ENCODE measurements around the gene TAS2R3. TPM values are rescaled to one million over a fixed set of nuclear protein-coding genes. Genes with fewer than 3 reads are reported as not detected.
A peak's percentile ranks its signal among the peaks of the same experiment; 100 is the strongest.

The TAS2R3 gene
- total RNA-seq, 1 donor, result 1.4 TPM

DNA sequence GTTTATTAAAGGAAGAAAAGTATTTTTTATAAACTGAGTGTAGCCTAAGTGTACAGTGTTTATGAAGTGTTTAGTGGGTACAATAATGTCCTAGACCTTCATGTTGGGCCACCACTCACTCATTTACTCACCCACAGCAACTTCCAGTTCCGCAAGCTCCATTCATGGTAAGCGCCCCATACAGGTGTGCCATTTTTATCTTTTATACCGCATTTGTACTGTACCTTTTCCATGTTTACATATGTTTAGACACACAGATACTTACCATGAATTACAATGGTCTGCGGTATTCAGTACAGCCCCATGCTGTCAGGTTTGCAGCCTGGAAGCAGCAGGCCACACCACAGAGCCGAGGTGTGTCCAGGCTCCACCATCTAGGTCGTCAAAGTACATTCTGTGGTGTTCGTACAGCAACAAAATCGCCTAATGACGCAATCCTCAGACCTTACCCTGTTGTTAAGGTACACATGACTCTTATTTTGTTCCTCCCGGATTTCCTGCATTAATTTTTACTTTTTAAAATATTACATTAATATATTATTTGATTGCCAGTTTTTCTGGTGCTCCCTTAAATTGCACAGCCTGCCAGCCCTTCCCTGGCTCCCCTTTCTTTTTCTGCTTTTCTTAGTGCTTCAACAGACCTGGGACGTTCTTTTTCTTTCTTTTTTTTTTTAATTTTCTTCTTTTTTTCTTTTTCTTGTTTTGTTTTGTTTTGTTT, 26.6 kb upstream of the TAS2R3 start:
- Histone ChIP-seq H3K27ac (ENCODE audit: low read depth, low read length) (peak overlapping the region; percentile 84), H2AFZ (ENCODE audit: low read length) (peak overlapping the region; percentile 99), H3K27me3 (ENCODE audit: insufficient read depth, low read length) (no peaks in the 10 kb centered on the region), H3K4me1 (ENCODE audit: insufficient read depth, low read length) (peaks cover 18% of the 10 kb centered on the region), H4K20me1 (ENCODE audit: insufficient read depth, low read length) (no peaks in the 10 kb centered on the region), H3K79me2 (ENCODE audit: insufficient read depth, low read length) (peaks cover 36% of the 10 kb centered on the region), H3K4me3 (ENCODE audit: insufficient read depth, low read length) (peak overlapping the region; percentile 91), H3K36me3 (ENCODE audit: insufficient read depth, low read length) (peaks cover 31% of the 10 kb centered on the region), H3K4me2 (ENCODE audit: insufficient read depth, low read length) (peak overlapping the region; percentile 95), H3K9me3 (ENCODE audit: low read depth, low read length) (no peaks in the 10 kb centered on the region)
- DNase-seq (ENCODE audit: insufficient read length, low spot score, missing footprints), result no peak
- TF ChIP-seq, protein P1, sequence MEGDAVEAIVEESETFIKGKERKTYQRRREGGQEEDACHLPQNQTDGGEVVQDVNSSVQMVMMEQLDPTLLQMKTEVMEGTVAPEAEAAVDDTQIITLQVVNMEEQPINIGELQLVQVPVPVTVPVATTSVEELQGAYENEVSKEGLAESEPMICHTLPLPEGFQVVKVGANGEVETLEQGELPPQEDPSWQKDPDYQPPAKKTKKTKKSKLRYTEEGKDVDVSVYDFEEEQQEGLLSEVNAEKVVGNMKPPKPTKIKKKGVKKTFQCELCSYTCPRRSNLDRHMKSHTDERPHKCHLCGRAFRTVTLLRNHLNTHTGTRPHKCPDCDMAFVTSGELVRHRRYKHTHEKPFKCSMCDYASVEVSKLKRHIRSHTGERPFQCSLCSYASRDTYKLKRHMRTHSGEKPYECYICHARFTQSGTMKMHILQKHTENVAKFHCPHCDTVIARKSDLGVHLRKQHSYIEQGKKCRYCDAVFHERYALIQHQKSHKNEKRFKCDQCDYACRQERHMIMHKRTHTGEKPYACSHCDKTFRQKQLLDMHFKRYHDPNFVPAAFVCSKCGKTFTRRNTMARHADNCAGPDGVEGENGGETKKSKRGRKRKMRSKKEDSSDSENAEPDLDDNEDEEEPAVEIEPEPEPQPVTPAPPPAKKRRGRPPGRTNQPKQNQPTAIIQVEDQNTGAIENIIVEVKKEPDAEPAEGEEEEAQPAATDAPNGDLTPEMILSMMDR (IDR thresholded peaks at IDR 0.05; ENCODE audit: extremely low read depth, low read depth, low read length), result no peak

DNA sequence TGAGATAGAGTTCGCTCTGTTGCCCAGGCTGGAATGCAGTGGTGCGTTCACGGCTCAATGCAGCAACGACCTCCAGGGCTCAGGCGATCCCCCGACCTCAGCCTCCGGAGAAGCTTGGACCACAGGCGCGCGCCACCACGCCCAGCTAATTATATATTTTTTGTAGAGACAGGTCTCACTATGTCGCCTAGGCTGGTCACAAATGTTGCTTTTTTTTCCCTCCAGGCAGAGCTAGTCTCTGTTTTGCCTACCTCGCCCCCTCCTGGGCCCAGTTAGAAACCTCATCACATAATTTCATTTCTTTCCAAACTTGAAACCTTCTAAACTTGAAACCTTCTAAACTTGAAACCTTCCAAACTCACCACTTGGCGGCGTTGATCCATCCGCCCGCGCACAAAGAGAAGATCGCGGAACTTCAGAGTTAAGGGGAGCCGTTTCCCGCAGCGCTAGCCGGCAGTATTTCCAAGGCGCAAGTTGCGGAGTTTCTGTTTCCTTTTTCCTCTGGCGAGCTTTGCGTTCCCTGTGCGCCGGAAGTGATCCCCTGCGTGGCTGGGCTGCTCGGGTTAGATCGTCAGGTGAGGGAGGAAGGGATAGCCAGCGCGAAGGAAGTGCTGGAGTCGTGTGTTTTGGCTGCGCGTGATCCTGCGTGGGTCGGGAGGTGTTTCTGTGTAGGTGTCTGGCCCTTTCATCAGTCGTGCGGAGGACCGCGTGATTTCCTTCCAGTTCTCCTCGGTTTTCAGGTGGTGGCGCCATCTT, 25.9 kb upstream of the TAS2R3 start, which contains the start of gene SSBP1:
SSBP1 (plus strand) TSS at position 523 of the 756 bp plus-strand sequence. CDS start 809 bp downstream, outside the sequence.
- peaks cover 33% of the 10 kb centered on the region for H3K36me3 ChIP-seq (ENCODE audit: insufficient read depth, low read length)
- H3K27me3 ChIP-seq (ENCODE audit: insufficient read depth, low read length), result no peaks in the 10 kb centered on the region
- peak within 1 kb of the TSS; percentile 84 for H3K27ac ChIP-seq (ENCODE audit: low read depth, low read length)
- peaks cover 36% of the 10 kb centered on the region for H3K79me2 ChIP-seq (ENCODE audit: insufficient read depth, low read length)
- peaks cover 18% of the 10 kb centered on the region for H3K4me1 ChIP-seq (ENCODE audit: insufficient read depth, low read length)
- no peaks in the 10 kb centered on the region for H3K9me3 ChIP-seq (ENCODE audit: low read depth, low read length)
- TF ChIP-seq, protein P1 (IDR thresholded peaks at IDR 0.05; ENCODE audit: extremely low read depth, low read depth, low read length), result peak; percentile 90
- H3K4me2 ChIP-seq (ENCODE audit: insufficient read depth, low read length), result peak within 1 kb of the TSS; percentile 95
- peak within 1 kb of the TSS; percentile 99 for H2AFZ ChIP-seq (ENCODE audit: low read length)
- peak; percentile 93 for DNase-seq (ENCODE audit: insufficient read length, low spot score, missing footprints)
- no peaks in the 10 kb centered on the region for H4K20me1 ChIP-seq (ENCODE audit: insufficient read depth, low read length)
- H3K4me3 ChIP-seq (ENCODE audit: insufficient read depth, low read length), result peak within 1 kb of the TSS; percentile 91

DNA sequence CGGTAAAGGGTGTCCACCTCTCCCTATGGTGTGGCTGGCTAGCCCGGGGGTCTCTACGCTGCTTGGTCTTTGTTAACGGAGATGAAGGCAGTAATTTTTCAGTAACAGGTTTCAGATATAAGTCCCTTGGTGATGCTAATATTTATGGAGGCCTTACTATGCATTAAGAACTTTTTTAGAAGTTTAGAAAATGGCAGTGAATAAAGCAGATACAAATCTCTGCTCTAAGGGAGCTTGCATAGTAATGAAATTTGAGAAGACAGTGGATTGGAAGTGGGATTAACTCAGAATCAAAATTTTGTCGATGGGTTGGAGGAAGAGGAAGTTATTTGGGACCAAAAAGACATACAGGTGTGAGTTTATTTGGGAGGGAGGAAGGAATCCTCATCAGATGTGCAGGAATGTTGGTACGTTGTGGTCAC, 25.3 kb upstream of the TAS2R3 start:
- H4K20me1 ChIP-seq (ENCODE audit: insufficient read depth, low read length), result no peaks in the 10 kb centered on the region
- H3K79me2 ChIP-seq (ENCODE audit: insufficient read depth, low read length), result peaks cover 36% of the 10 kb centered on the region
- TF ChIP-seq, protein P1 (IDR thresholded peaks at IDR 0.05; ENCODE audit: extremely low read depth, low read depth, low read length), result no peak
- peak overlapping the region; percentile 84 for H3K27ac ChIP-seq (ENCODE audit: low read depth, low read length)
- no peak for DNase-seq (ENCODE audit: insufficient read length, low spot score, missing footprints)
- peaks cover 39% of the 10 kb centered on the region for H3K36me3 ChIP-seq (ENCODE audit: insufficient read depth, low read length)
- H3K4me2 ChIP-seq (ENCODE audit: insufficient read depth, low read length), result peak overlapping the region; percentile 95
- peak overlapping the region; percentile 91 for H3K4me3 ChIP-seq (ENCODE audit: insufficient read depth, low read length)
- peak overlapping the region; percentile 98 for H2AFZ ChIP-seq (ENCODE audit: low read length)
- peaks cover 18% of the 10 kb centered on the region for H3K4me1 ChIP-seq (ENCODE audit: insufficient read depth, low read length)
- no peaks in the 10 kb centered on the region for H3K9me3 ChIP-seq (ENCODE audit: low read depth, low read length)
- H3K27me3 ChIP-seq (ENCODE audit: insufficient read depth, low read length), result no peaks in the 10 kb centered on the region

DNA sequence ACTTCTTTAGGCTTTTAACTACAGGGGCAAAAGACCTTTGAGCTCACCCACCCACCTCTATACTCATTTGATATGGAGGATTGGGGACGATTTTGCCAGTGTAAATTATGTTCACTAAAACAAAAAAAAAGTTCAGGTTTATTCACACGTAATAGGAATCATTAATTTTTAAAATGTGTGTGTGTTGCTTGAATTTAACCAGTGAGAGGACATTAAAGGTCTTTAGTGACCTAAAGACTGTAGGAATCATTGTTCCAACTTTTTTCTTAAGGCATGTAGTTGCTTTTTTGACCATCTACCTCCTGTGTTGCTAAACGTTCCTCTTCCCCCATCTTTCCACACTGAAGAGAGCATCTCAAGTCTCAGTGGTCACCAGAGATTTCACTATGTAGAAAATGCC, 24.6 kb upstream of the TAS2R3 start:
- H3K4me2 ChIP-seq (ENCODE audit: insufficient read depth, low read length), result peak overlapping the region; percentile 95
- TF ChIP-seq, protein P1 (IDR thresholded peaks at IDR 0.05; ENCODE audit: extremely low read depth, low read depth, low read length), result no peak
- H4K20me1 ChIP-seq (ENCODE audit: insufficient read depth, low read length), result no peaks in the 10 kb centered on the region
- H3K9me3 ChIP-seq (ENCODE audit: low read depth, low read length), result no peaks in the 10 kb centered on the region
- no peak overlapping the region for H2AFZ ChIP-seq (ENCODE audit: low read length)
- H3K27ac ChIP-seq (ENCODE audit: low read depth, low read length), result no peak overlapping the region
- H3K79me2 ChIP-seq (ENCODE audit: insufficient read depth, low read length), result peaks cover 36% of the 10 kb centered on the region
- no peak for DNase-seq (ENCODE audit: insufficient read length, low spot score, missing footprints)
- H3K36me3 ChIP-seq (ENCODE audit: insufficient read depth, low read length), result peaks cover 46% of the 10 kb centered on the region
- peaks cover 18% of the 10 kb centered on the region for H3K4me1 ChIP-seq (ENCODE audit: insufficient read depth, low read length)
- H3K4me3 ChIP-seq (ENCODE audit: insufficient read depth, low read length), result peak overlapping the region; percentile 91
- H3K27me3 ChIP-seq (ENCODE audit: insufficient read depth, low read length), result no peaks in the 10 kb centered on the region
